Astrocyte of the spinal cord (primary cell): ENCODE measurements around the gene HYAL2.
A peak's percentile ranks its signal among the peaks of the same experiment; 100 is the strongest.

Experiments
- DNase-seq: peaks from one replicate; pipeline ENCODE4 v3.0.0; 2011; ENCODE audit warnings: low read depth, low spot score
- H3K4me3 ChIP-seq: 2 replicates; pipeline ENCODE4 v1.5.1; 2011; ENCODE audit warnings: low read depth, mild to moderate bottlenecking, low read length, moderate library complexity
- CTCF ChIP-seq: IDR thresholded peaks from 2 replicates; pipeline ENCODE4 v1.5.1; 2012; ENCODE audit warnings: low read depth, mild to moderate bottlenecking, low read length, inconsistent platforms
- in situ Hi-C: cut with HindIII; loops from 2 replicates; pipeline ENCODE4 v1.10.0; 2017; ENCODE audit warnings: low sequenced_read_pairs

HYAL2 gene

GRCh38 chr3:50295553-50296431 lies 26.8 kb downstream of the HYAL2 start:
- H3K4me3 ChIP-seq, result no peak overlapping the region
- in situ Hi-C loops, result no loop called here
- DNase-seq, result no peak
- TF ChIP-seq CTCF, result no peak

- DNase-seq, result no peak
- in situ Hi-C loops, result no loop called here
- TF ChIP-seq CTCF, result no peak
- no peak overlapping the region for H3K4me3 ChIP-seq
Observed at GRCh38 chr3:50294492-50295403, 27.8 kb downstream of the HYAL2 start.

- no peak for DNase-seq
- H3K4me3 ChIP-seq, result no peak overlapping the region
- in situ Hi-C loops, result no loop called here
- no peak for TF ChIP-seq CTCF
Observed at GRCh38 chr3:50294089-50294488, 28.5 kb downstream of the HYAL2 start.

- no peak overlapping the region for H3K4me3 ChIP-seq
- no peak for TF ChIP-seq CTCF
- DNase-seq, result no peak
- in situ Hi-C loops, result no loop called here
Observed at GRCh38 chr3:50293079-50293801, 29.3 kb downstream of the HYAL2 start.

- DNase-seq, result peak; percentile 98
- in situ Hi-C loops, result no loop called here
- no peak for TF ChIP-seq CTCF
- H3K4me3 ChIP-seq, result peak within 1 kb of the TSS; percentile 92
Observed at GRCh38 chr3:50292159-50293078, 30.1 kb downstream of the HYAL2 start, which contains the start of gene IFRD2. Gene IFRD2 (minus strand): TSS chr3:50292429. CDS start chr3:50292274, 155 bp downstream.
